HEK293 (cell line): ENCODE data around the gene TCEAL5.
"Not testable (repeated sequence)": the region's sequence is repeated elsewhere in the genome, so short reads cannot be mapped to it uniquely, and the experiment has no call there.

Source experiments
- HOXA7 ChIP-seq: sonication (generic); formaldehyde crosslinking; IDR thresholded peaks from 2 replicates; pipeline ENCODE4 v1.8.1; 2022; ENCODE audit warnings: missing genetic modification reagents, borderline replicate concordance
- KLF17 ChIP-seq: fragments of 450-650 bp; formaldehyde crosslinking; IDR thresholded peaks from 2 replicates; pipeline ENCODE4 v1.5.1; 2016; ENCODE audit warnings: missing biosample characterization, missing genetic modification characterization
- KLF7 ChIP-seq: fragments of 450-650 bp; formaldehyde crosslinking; IDR thresholded peaks from 2 replicates; pipeline ENCODE4 v1.5.1; 2016; ENCODE audit warnings: missing biosample characterization, missing genetic modification characterization, borderline replicate concordance
- RBAK ChIP-seq: fragments of 450-650 bp; formaldehyde crosslinking; IDR thresholded peaks from 2 replicates; pipeline ENCODE4 v1.5.1; 2016; ENCODE audit warnings: missing biosample characterization, missing genetic modification characterization
- REST ChIP-seq: fragments of 450-650 bp; formaldehyde crosslinking; IDR thresholded peaks from 2 replicates; pipeline ENCODE4 v1.5.1; 2016; ENCODE audit warnings: missing biosample characterization, missing genetic modification characterization
- ZBTB20 ChIP-seq: fragments of 450-650 bp; formaldehyde crosslinking; IDR thresholded peaks from 2 replicates; pipeline ENCODE4 v1.5.1; 2016; ENCODE audit warnings: missing biosample characterization, missing genetic modification characterization
- ZBTB7A ChIP-seq: fragments of 450-650 bp; formaldehyde crosslinking; IDR thresholded peaks from 2 replicates; pipeline ENCODE4 v1.5.1; 2016; ENCODE audit warnings: low read depth, missing biosample characterization, missing genetic modification characterization
- ZEB2 ChIP-seq: fragments of 450-650 bp; formaldehyde crosslinking; IDR thresholded peaks from 2 replicates; pipeline ENCODE4 v1.5.1; 2016; ENCODE audit warnings: missing biosample characterization, missing genetic modification characterization
- ZNF23 ChIP-seq: fragments of 450-650 bp; formaldehyde crosslinking; IDR thresholded peaks from 2 replicates; pipeline ENCODE4 v1.5.1; 2016; ENCODE audit warnings: missing biosample characterization, missing genetic modification characterization, borderline replicate concordance
- ZNF248 ChIP-seq: fragments of 450-650 bp; formaldehyde crosslinking; IDR thresholded peaks from 2 replicates; pipeline ENCODE4 v1.5.1; 2017; ENCODE audit warnings: missing biosample characterization, missing genetic modification characterization
- ZNF791 ChIP-seq: fragments of 450-650 bp; formaldehyde crosslinking; IDR thresholded peaks from 2 replicates; pipeline ENCODE4 v1.5.1; 2016; ENCODE audit warnings: missing biosample characterization, missing genetic modification characterization

- not testable (repeated sequence) for TF ChIP-seq HOXA7 (CRISPR knock-in tag); ZNF248; ZBTB20; REST (tag by site-specific recombination); ZBTB7A (tag by site-specific recombination); ZEB2; ZNF23 (tag by site-specific recombination); KLF17 (tag by site-specific recombination); ZNF791 (tag by site-specific recombination); KLF7 (tag by site-specific recombination); RBAK (tag by site-specific recombination)
Observed at GRCh38 chrX:103225918-103226317, 50.6 kb downstream of the TCEAL5 start.
